Stimulated activated CD8-positive, alpha-beta memory T cell treated with anti-CD3 and anti-CD28 coated beads, Interleukin-15, amount 100 ng/mL, for 24 hours (primary cell): ENCODE data around the gene APOC4.
A peak's percentile ranks its signal among the peaks of the same experiment; 100 is the strongest.
"Not testable (repeated sequence)": the region's sequence is repeated elsewhere in the genome, so short reads cannot be mapped to it uniquely, and the experiment has no call there.

Experiments used
- DNase-seq: peaks from one replicate; pipeline ENCODE4 v3.0.0-alpha.2; 2020; ENCODE audit warnings: low read depth

APOC4 gene

GRCh38 chr19:44958090-44958489 is 16.1 kb downstream of the APOC4 start:
- no peak for DNase-seq

GRCh38 chr19:44959691-44960090 is 17.7 kb downstream of the APOC4 start:
- DNase-seq, result no peak

GRCh38 chr19:44960906-44961728 is 19.1 kb downstream of the APOC4 start:
- DNase-seq, result no peak

- no peak for DNase-seq
Observed at GRCh38 chr19:44961821-44962220, 19.8 kb downstream of the APOC4 start.

GRCh38 chr19:44968118-44968517 is 26.1 kb downstream of the APOC4 start:
- DNase-seq, result no peak

GRCh38 chr19:44968670-44969069 is 26.6 kb downstream of the APOC4 start:
- DNase-seq, result no peak

- no peak for DNase-seq
Observed at GRCh38 chr19:44969437-44969836, 27.4 kb downstream of the APOC4 start.

GRCh38 chr19:44971451-44971850 is 29.4 kb downstream of the APOC4 start:
- DNase-seq, result not testable (repeated sequence)

- no peak for DNase-seq
Observed at GRCh38 chr19:44972802-44973201, 30.8 kb downstream of the APOC4 start.

GRCh38 chr19:44973982-44974735 is 32.1 kb downstream of the APOC4 start:
- DNase-seq, result no peak

- DNase-seq, result no peak
Observed at GRCh38 chr19:44974857-44975256, 32.8 kb downstream of the APOC4 start.

- DNase-seq, result no peak
Observed at GRCh38 chr19:44975444-44975843, 33.4 kb downstream of the APOC4 start.

- DNase-seq, result no peak
Observed at GRCh38 chr19:44984005-44984404, 42.0 kb downstream of the APOC4 start.

GRCh38 chr19:44985445-44985844 is 43.4 kb downstream of the APOC4 start:
- DNase-seq, result no peak

- DNase-seq, result no peak
Observed at GRCh38 chr19:44986389-44986788, 44.4 kb downstream of the APOC4 start.

GRCh38 chr19:44987148-44987675 is 45.2 kb downstream of the APOC4 start:
- DNase-seq, result no peak

- DNase-seq, result no peak
Observed at GRCh38 chr19:44988273-44988672, 46.2 kb downstream of the APOC4 start.

GRCh38 chr19:44988896-44989556 is 47.0 kb downstream of the APOC4 start:
- DNase-seq, result peak; percentile 26

GRCh38 chr19:44990459-44990858 is 48.4 kb downstream of the APOC4 start:
- DNase-seq, result no peak

- DNase-seq, result no peak
Observed at GRCh38 chr19:44990966-44991365, 48.9 kb downstream of the APOC4 start.

GRCh38 chr19:44992336-44993163 is 50.5 kb downstream of the APOC4 start:
- DNase-seq, result no peak

GRCh38 chr19:44993526-44993925 is 51.5 kb downstream of the APOC4 start:
- DNase-seq, result no peak
